ENCODE data around the gene ALKBH8. TPM values are rescaled to one million over a fixed set of nuclear protein-coding genes. Genes with fewer than 3 reads are reported as not detected.
"Not testable (repeated sequence)": the region's sequence is repeated elsewhere in the genome, so short reads cannot be mapped to it uniquely, and the experiment has no call there.

The ALKBH8 gene
- polyA plus RNA-seq, 2 of the 4 experiments (the other 2 are of a cell fraction), result 6.5 to 10.8 TPM

DNA sequence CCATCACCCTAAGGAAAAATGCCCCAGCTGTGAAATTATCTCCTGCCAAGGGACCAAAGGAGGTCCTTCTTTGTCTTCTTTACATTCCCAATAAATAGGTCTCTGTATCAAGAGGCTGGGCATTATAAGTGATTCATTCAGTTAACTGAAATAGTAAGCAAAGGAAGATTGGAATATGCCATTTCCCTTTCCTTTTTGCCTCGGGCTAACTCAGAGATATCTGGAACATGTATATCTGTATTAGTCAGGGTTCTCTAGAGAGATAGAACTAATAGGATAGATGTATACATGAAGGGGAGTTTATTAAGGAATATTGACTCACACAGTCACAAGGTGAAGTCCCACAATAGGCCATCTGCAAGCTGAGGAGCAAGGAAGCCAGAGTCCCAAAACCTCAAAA, 92.6 kb downstream of the ALKBH8 start:
- Histone ChIP-seq H3K4me3 (no peak overlapping the region), H3K9me3 (no peaks in the 10 kb centered on the region), H3K4me1 (no peaks in the 10 kb centered on the region), H3K4me2 (no peak overlapping the region), H3K27ac (no peak overlapping the region)
- DNase-seq (ENCODE audit: low read depth in 1 of 2, low spot score in 1 of 2) (no peak), FAIRE-seq (no peak), ATAC-seq (no peak)
- CTCF ChIA-PET, result no interaction called here
- 0% methylated on average over 1 of the region's 1 CpG for WGBS (ENCODE audit: missing lambda C conversion rate)
- TF ChIP-seq, protein P1, sequence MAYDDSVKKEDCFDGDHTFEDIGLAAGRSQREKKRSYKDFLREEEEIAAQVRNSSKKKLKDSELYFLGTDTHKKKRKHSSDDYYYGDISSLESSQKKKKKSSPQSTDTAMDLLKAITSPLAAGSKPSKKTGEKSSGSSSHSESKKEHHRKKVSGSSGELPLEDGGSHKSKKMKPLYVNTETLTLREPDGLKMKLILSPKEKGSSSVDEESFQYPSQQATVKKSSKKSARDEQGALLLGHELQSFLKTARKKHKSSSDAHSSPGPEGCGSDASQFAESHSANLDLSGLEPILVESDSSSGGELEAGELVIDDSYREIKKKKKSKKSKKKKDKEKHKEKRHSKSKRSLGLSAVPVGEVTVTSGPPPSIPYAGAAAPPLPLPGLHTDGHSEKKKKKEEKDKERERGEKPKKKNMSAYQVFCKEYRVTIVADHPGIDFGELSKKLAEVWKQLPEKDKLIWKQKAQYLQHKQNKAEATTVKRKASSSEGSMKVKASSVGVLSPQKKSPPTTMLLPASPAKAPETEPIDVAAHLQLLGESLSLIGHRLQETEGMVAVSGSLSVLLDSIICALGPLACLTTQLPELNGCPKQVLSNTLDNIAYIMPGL (CRISPR knock-in tag; IDR thresholded peaks at IDR 0.05; ENCODE audit: borderline replicate concordance), result no peak
- TF ChIP-seq FOSL2 (IDR thresholded peaks at IDR 0.05), result no peak
- no peak for TF ChIP-seq FOSL2 (CRISPR knock-in tag; IDR thresholded peaks at IDR 0.05)
- POLR2A ChIA-PET, result no interaction called here

DNA sequence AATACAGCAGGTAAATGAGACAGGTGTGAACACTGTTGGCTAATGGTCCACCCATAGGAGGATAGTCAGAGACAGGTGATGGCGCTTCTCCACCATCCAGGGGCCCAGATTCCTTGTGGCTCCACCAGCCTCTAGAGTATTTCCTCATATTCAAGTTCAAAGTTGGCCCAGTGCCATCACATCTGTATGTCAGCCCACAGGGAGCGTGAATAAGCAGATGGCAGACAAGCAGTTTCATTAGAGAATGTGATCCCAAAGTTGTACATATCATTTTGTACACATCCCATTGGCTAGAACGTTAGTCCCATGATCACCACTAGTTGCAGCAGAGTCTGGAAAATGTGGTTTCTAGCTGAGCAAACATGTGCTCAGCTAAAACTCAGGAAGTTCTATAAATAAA, 96.9 kb downstream of the ALKBH8 start:
- peak in 1 of 2 experiments; percentile 3 for DNase-seq (ENCODE audit: low read depth in 1 of 2, low spot score in 1 of 2)
- H3K4me1 ChIP-seq, result no peaks in the 10 kb centered on the region
- ChIA-PET POLR2A (no interaction called here), CTCF (no interaction called here)
- WGBS (ENCODE audit: missing lambda C conversion rate), result 42% methylated on average over 3 of the region's 3 CpGs
- ATAC-seq, result no peak
- H3K9me3 ChIP-seq, result no peaks in the 10 kb centered on the region
- no peak overlapping the region for H3K4me3 ChIP-seq
- no peak for FAIRE-seq
- no peak overlapping the region for H3K4me2 ChIP-seq
- no peak overlapping the region for H3K27ac ChIP-seq
- TF ChIP-seq CBX8 (IDR thresholded peaks at IDR 0.05) (no peak), NFE2L2 (conservative IDR thresholded peaks at IDR 0.05; ENCODE audit: low read length) (no peak), HDAC2 (IDR thresholded peaks at IDR 0.05) (no peak), CBX2 (IDR thresholded peaks at IDR 0.05; ENCODE audit: borderline replicate concordance, low read depth) (no peak), EHF (CRISPR knock-in tag; IDR thresholded peaks at IDR 0.05) (no peak)
- TF ChIP-seq, protein P2, sequence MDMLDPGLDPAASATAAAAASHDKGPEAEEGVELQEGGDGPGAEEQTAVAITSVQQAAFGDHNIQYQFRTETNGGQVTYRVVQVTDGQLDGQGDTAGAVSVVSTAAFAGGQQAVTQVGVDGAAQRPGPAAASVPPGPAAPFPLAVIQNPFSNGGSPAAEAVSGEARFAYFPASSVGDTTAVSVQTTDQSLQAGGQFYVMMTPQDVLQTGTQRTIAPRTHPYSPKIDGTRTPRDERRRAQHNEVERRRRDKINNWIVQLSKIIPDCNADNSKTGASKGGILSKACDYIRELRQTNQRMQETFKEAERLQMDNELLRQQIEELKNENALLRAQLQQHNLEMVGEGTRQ (IDR thresholded peaks at IDR 0.05), result no peak

DNA sequence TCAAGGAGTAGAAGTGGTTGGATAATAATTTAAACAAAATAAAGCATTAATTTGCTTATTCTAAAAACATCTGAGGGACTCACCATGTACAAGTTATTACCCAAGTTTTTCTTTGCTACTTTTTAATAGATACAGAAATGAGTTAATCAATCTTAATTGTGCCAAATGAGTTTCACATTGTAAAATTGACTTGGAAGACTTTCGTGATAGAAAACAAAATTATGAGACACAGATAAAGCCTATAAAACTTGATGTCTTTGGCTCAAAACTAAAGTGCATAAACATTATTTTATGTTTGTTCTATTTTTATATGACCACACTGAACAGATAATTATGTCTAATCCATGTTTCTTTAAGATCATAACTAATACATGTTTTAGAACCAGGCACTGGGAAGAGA, 97.8 kb downstream of the ALKBH8 start:
- no peak for TF ChIP-seq HDAC2 (IDR thresholded peaks at IDR 0.05)
- TF ChIP-seq TFCP2L1 (CRISPR knock-in tag; IDR thresholded peaks at IDR 0.05), result no peak
- TF ChIP-seq MYC (IDR thresholded peaks at IDR 0.05; ENCODE audit: borderline replicate concordance, low read length), result no peak
- TF ChIP-seq MAFK (IDR thresholded peaks at IDR 0.05; ENCODE audit: partially characterized antibody), result no peak
- TF ChIP-seq, protein P3, sequence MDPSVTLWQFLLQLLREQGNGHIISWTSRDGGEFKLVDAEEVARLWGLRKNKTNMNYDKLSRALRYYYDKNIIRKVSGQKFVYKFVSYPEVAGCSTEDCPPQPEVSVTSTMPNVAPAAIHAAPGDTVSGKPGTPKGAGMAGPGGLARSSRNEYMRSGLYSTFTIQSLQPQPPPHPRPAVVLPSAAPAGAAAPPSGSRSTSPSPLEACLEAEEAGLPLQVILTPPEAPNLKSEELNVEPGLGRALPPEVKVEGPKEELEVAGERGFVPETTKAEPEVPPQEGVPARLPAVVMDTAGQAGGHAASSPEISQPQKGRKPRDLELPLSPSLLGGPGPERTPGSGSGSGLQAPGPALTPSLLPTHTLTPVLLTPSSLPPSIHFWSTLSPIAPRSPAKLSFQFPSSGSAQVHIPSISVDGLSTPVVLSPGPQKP (IDR thresholded peaks at IDR 0.05; ENCODE audit: low read depth, low read length), result no peak
- no peak for TF ChIP-seq NR3C1 (IDR thresholded peaks at IDR 0.05)
- TF ChIP-seq JUN (IDR thresholded peaks at IDR 0.05), result no peak
- no peak for TF ChIP-seq SMC3 (IDR thresholded peaks at IDR 0.05)
- no peak for TF ChIP-seq HOXB13 (CRISPR knock-in tag; IDR thresholded peaks at IDR 0.05; ENCODE audit: low read depth)
- TF ChIP-seq, protein P4, sequence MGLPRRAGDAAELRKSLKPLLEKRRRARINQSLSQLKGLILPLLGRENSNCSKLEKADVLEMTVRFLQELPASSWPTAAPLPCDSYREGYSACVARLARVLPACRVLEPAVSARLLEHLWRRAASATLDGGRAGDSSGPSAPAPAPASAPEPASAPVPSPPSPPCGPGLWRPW (IDR thresholded peaks at IDR 0.05), result no peak
- TF ChIP-seq, protein P5, sequence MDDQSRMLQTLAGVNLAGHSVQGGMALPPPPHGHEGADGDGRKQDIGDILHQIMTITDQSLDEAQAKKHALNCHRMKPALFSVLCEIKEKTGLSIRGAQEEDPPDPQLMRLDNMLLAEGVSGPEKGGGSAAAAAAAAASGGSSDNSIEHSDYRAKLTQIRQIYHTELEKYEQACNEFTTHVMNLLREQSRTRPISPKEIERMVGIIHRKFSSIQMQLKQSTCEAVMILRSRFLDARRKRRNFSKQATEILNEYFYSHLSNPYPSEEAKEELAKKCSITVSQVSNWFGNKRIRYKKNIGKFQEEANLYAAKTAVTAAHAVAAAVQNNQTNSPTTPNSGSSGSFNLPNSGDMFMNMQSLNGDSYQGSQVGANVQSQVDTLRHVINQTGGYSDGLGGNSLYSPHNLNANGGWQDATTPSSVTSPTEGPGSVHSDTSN (IDR thresholded peaks at IDR 0.05), result no peak
- TF ChIP-seq, protein P6, sequence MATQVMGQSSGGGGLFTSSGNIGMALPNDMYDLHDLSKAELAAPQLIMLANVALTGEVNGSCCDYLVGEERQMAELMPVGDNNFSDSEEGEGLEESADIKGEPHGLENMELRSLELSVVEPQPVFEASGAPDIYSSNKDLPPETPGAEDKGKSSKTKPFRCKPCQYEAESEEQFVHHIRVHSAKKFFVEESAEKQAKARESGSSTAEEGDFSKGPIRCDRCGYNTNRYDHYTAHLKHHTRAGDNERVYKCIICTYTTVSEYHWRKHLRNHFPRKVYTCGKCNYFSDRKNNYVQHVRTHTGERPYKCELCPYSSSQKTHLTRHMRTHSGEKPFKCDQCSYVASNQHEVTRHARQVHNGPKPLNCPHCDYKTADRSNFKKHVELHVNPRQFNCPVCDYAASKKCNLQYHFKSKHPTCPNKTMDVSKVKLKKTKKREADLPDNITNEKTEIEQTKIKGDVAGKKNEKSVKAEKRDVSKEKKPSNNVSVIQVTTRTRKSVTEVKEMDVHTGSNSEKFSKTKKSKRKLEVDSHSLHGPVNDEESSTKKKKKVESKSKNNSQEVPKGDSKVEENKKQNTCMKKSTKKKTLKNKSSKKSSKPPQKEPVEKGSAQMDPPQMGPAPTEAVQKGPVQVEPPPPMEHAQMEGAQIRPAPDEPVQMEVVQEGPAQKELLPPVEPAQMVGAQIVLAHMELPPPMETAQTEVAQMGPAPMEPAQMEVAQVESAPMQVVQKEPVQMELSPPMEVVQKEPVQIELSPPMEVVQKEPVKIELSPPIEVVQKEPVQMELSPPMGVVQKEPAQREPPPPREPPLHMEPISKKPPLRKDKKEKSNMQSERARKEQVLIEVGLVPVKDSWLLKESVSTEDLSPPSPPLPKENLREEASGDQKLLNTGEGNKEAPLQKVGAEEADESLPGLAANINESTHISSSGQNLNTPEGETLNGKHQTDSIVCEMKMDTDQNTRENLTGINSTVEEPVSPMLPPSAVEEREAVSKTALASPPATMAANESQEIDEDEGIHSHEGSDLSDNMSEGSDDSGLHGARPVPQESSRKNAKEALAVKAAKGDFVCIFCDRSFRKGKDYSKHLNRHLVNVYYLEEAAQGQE (IDR thresholded peaks at IDR 0.05), result no peak
- TF ChIP-seq, protein P7, sequence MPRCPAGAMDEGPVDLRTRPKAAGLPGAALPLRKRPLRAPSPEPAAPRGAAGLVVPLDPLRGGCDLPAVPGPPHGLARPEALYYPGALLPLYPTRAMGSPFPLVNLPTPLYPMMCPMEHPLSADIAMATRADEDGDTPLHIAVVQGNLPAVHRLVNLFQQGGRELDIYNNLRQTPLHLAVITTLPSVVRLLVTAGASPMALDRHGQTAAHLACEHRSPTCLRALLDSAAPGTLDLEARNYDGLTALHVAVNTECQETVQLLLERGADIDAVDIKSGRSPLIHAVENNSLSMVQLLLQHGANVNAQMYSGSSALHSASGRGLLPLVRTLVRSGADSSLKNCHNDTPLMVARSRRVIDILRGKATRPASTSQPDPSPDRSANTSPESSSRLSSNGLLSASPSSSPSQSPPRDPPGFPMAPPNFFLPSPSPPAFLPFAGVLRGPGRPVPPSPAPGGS (IDR thresholded peaks at IDR 0.05), result no peak
- TF ChIP-seq CBX2 (IDR thresholded peaks at IDR 0.05; ENCODE audit: borderline replicate concordance, low read depth), result no peak
- no peak for TF ChIP-seq PHF8 (IDR thresholded peaks at IDR 0.05; ENCODE audit: borderline replicate concordance, low read depth)
- DNase-seq (ENCODE audit: low read depth in 1 of 2, low spot score in 1 of 2) (no peak), ATAC-seq (no peak), FAIRE-seq (no peak)
- POLR2A ChIA-PET, result no interaction called here
- Histone ChIP-seq H3K4me1 (no peaks in the 10 kb centered on the region), H3K27ac (no peak overlapping the region), H3K9me3 (no peaks in the 10 kb centered on the region), H3K4me2 (no peak overlapping the region), H3K4me3 (no peak overlapping the region)
- 38% methylated on average over 1 of the region's 1 CpG for WGBS (ENCODE audit: missing lambda C conversion rate)
- CTCF ChIA-PET, result no interaction called here

DNA sequence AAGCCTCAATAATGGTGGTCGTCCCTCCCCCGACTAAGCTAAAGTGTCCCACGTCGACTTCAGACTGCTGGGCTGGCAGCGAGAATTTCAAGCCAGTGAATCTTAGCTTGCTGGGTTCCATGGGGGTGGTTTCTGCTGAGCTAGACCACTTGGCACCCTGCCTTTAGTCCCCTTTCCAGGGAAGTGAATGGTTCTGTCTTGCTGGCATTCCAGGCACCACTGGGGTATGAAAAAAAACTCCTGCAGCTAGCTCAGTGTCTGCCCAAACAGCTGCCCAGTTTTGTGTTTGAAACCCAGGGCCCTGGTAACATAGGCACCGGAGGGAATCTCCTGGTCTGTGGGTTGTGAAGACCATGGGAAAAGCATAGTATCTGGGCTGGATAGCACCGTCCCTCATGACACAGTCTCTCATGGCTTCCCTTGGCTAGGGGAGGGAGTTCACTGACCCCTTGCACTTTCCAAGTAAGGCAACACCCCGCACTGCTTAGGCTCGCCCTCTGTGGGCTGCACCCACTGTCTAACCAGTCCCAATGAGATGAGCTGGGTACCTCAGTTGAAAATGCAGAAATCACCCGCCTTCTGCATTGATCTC, 99.2 kb downstream of the ALKBH8 start:
- WGBS (ENCODE audit: missing lambda C conversion rate), result 16% methylated on average over 4 of the region's 10 CpGs
- CTCF ChIA-PET; H3K4me2 ChIP-seq; H3K4me1 ChIP-seq; POLR2A ChIA-PET; H3K27ac ChIP-seq; DNase-seq (ENCODE audit: low read depth in 1 of 2, low spot score in 1 of 2); FAIRE-seq; H3K4me3 ChIP-seq; H3K9me3 ChIP-seq; ATAC-seq: not testable (repeated sequence)
